MM.1S (cell line): ENCODE measurements around the gene CDC42BPA.

Experiments used
- DNase-seq: peaks from one replicate; pipeline ENCODE4 v3.0.0-alpha.2; 2015
- H2AFZ ChIP-seq: fragments of 300-600 bp; sonication (generic); 2 replicates; pipeline ENCODE4 v1.6.0; 2016; ENCODE audit warnings: antibody characterized with exemption, low read length
- H3F3A ChIP-seq: fragments of 300-600 bp; sonication (generic); 2 replicates; pipeline ENCODE4 v1.6.1; 2016; ENCODE audit warnings: mild to moderate bottlenecking, antibody characterized with exemption, low read length, moderate library complexity, mixed read lengths; ENCODE audit not compliant: insufficient read depth
- H3K27ac ChIP-seq: fragments of 300-600 bp; sonication (generic); 2 replicates; pipeline ENCODE4 v1.5.1; 2016; ENCODE audit warnings: mild to moderate bottlenecking, low read length
- H3K27me3 ChIP-seq: fragments of 300-600 bp; sonication (generic); replicated peaks from 2 replicates; pipeline ENCODE4 v1.6.0; 2016; ENCODE audit warnings: low read length; ENCODE audit not compliant: insufficient read depth
- H3K36me3 ChIP-seq: fragments of 300-600 bp; sonication (generic); replicated peaks from 2 replicates; pipeline ENCODE4 v1.6.1; 2016; ENCODE audit warnings: mild to moderate bottlenecking, low read length, mixed read lengths; ENCODE audit not compliant: insufficient read depth
- H3K4me1 ChIP-seq: fragments of 300-600 bp; sonication (generic); 2 replicates; pipeline ENCODE4 v1.6.1; 2016; ENCODE audit warnings: low read length, mixed read lengths
- H3K4me2 ChIP-seq: fragments of 300-600 bp; sonication (generic); 2 replicates; pipeline ENCODE4 v1.6.0; 2016; ENCODE audit warnings: low read depth, low read length
- H3K4me3 ChIP-seq: fragments of 300-600 bp; sonication (generic); 2 replicates; pipeline ENCODE4 v1.5.1; 2016; ENCODE audit warnings: low read length, mixed read lengths
- H3K79me2 ChIP-seq: fragments of 300-600 bp; sonication (generic); 2 replicates; pipeline ENCODE4 v1.6.1; 2016; ENCODE audit warnings: mixed run types, low read length, mixed read lengths
- H3K9ac ChIP-seq: fragments of 300-600 bp; sonication (generic); 2 replicates; pipeline ENCODE4 v1.6.1; 2016; ENCODE audit warnings: low read length, mixed read lengths
- H3K9me2 ChIP-seq: fragments of 300-600 bp; sonication (generic); replicated peaks from 2 replicates; pipeline ENCODE4 v1.6.1; 2016; ENCODE audit warnings: mild to moderate bottlenecking, low read length, mixed read lengths; ENCODE audit not compliant: insufficient read depth
- H3K9me3 ChIP-seq: fragments of 300-600 bp; sonication (generic); replicated peaks from 2 replicates; pipeline ENCODE4 v1.6.1; 2016; ENCODE audit warnings: mild to moderate bottlenecking, low read length, mixed read lengths; ENCODE audit not compliant: insufficient read depth
- H4K20me1 ChIP-seq: fragments of 300-600 bp; sonication (generic); 2 replicates; pipeline ENCODE4 v1.6.1; 2016; ENCODE audit warnings: mild to moderate bottlenecking, low read length, moderate library complexity, mixed read lengths; ENCODE audit not compliant: insufficient read depth
- EZH2 ChIP-seq: fragments of 300-600 bp; sonication (generic); optimal IDR thresholded peaks from 2 replicates; pipeline ENCODE3; 2017; ENCODE audit warnings: low read depth, mild to moderate bottlenecking, antibody characterized with exemption, low read length, mixed read lengths
- EZH2phosphoT487 ChIP-seq: fragments of 300-600 bp; sonication (generic); IDR thresholded peaks from 2 replicates; pipeline ENCODE4 v1.6.1; 2018; ENCODE audit warnings: antibody characterized with exemption, low read length
- TF ChIP-seq, protein P1 (sequence below): fragments of 300-600 bp; sonication (generic); IDR thresholded peaks from 2 replicates; pipeline ENCODE4 v1.5.1; 2016; ENCODE audit warnings: antibody characterized with exemption, low read length, mixed read lengths

Gene CDC42BPA

DNA sequence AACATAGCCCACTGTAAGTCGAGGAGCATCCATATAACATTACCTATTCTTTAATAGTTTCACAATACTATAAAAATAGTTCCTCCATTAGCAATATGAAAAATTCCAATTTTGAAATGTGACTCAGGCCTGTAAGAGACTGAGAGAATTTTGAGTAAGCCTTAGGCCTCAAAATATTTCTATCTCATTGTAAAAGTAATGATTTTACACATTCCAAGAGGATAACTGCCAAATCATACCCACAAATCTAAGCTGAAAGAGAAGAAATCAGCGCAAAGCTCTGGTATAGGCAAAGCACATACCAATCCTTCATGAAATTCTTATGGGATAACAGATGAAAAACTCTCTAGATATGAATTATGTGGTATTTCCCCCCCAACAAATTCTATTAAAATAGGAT is 144.1 kb downstream of the CDC42BPA start:
- TF ChIP-seq, protein P1, sequence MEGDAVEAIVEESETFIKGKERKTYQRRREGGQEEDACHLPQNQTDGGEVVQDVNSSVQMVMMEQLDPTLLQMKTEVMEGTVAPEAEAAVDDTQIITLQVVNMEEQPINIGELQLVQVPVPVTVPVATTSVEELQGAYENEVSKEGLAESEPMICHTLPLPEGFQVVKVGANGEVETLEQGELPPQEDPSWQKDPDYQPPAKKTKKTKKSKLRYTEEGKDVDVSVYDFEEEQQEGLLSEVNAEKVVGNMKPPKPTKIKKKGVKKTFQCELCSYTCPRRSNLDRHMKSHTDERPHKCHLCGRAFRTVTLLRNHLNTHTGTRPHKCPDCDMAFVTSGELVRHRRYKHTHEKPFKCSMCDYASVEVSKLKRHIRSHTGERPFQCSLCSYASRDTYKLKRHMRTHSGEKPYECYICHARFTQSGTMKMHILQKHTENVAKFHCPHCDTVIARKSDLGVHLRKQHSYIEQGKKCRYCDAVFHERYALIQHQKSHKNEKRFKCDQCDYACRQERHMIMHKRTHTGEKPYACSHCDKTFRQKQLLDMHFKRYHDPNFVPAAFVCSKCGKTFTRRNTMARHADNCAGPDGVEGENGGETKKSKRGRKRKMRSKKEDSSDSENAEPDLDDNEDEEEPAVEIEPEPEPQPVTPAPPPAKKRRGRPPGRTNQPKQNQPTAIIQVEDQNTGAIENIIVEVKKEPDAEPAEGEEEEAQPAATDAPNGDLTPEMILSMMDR = no peak
- TF ChIP-seq EZH2 = no peak
- TF ChIP-seq EZH2phosphoT487 = no peak
- no peak overlapping the region for H3K4me2 ChIP-seq
- no peaks in the 10 kb centered on the region for H3K79me2 ChIP-seq

DNA sequence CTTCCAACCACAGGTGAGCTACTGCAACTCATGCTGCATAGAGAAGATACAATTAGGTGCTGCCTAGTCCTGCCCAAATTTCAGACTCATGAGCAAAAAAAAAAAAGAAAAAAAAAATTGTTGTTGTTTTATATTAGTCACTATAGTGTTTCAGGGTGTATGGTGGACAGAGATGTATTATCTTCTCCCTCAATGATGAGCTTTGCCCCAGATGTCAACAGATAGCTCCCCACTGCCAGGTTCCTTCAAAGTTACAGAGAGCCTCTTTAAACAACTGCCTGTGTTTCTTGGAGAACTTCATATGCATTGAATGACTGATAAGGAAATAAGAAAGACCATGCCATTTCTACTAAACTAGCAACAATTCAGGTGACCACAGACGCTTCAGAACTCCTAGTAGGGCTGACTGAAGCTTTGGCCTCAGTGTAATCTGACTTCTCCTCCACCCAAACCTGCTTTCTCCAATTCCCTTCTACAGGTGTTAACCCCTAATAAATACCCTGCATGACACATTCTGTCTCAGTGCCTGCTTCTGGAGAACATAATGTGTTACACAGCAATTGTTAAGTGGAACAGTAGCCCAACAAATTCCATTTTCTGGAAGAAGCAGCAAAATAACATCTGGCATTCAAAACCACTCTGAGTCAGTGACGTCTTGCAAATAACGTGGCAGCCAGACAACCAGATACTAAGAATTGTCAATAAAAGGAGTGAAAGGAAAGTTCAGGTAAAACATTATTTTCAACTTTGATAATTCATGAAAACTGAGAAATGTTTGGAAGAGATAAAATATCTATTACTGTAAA is 147.7 kb downstream of the CDC42BPA start:
- TF ChIP-seq EZH2 (no peak), EZH2phosphoT487 (no peak)
- TF ChIP-seq, protein P1 = no peak
- Histone ChIP-seq H3K4me3 (no peak overlapping the region), H2AFZ (no peak overlapping the region)

More for the DNA sequence above, 144.1 kb downstream of the CDC42BPA start:
- no peaks in the 10 kb centered on the region for H3F3A ChIP-seq
- no peaks in the 10 kb centered on the region for H3K9me3 ChIP-seq
- no peaks in the 10 kb centered on the region for H3K9me2 ChIP-seq
- H4K20me1 ChIP-seq = no peaks in the 10 kb centered on the region
- DNase-seq = no peak
- no peaks in the 10 kb centered on the region for H3K4me1 ChIP-seq
- no peaks in the 10 kb centered on the region for H3K36me3 ChIP-seq
- no peak overlapping the region for H3K9ac ChIP-seq
- H3K27ac ChIP-seq = no peak overlapping the region
- H2AFZ ChIP-seq = no peak overlapping the region
- H3K27me3 ChIP-seq = no peaks in the 10 kb centered on the region
- H3K4me3 ChIP-seq = no peak overlapping the region

DNA sequence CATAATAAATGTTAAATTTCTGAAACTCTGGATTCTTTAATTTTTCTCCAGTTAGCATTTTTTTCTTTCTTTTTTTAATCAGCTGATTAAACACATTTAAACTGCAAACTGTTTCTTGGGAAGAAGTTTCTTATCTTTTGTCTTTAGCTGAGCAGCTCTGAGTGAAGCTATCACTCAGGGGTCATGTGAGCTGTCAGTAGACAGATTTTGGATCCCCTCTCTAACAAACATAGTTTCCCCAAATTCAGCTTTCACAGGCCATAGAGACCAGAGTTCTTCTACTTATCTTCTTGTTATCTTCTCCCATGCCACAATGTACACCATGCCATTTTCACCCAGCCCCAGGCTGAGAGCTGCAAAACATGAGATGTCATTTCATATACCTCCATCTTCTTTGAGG is 148.9 kb downstream of the CDC42BPA start:
- H4K20me1 ChIP-seq = no peaks in the 10 kb centered on the region
- H3K79me2 ChIP-seq = no peaks in the 10 kb centered on the region
- TF ChIP-seq EZH2phosphoT487 = no peak
- TF ChIP-seq EZH2 = no peak
- TF ChIP-seq, protein P1 = no peak
- H3K36me3 ChIP-seq = no peaks in the 10 kb centered on the region
- no peak overlapping the region for H3K4me2 ChIP-seq
- H3F3A ChIP-seq = no peaks in the 10 kb centered on the region
- DNase-seq = no peak
- peaks cover 6% of the 10 kb centered on the region; the same call in 1 of the 2 replicates for H3K4me1 ChIP-seq
- H3K27ac ChIP-seq = no peak overlapping the region
- no peak overlapping the region for H3K4me3 ChIP-seq
- H3K9me3 ChIP-seq = no peaks in the 10 kb centered on the region
- H3K9me2 ChIP-seq = no peaks in the 10 kb centered on the region
- H3K9ac ChIP-seq = no peak overlapping the region
- H3K27me3 ChIP-seq = no peaks in the 10 kb centered on the region
- no peak overlapping the region for H2AFZ ChIP-seq

More for the DNA sequence above, 147.7 kb downstream of the CDC42BPA start:
- Histone ChIP-seq H3K27me3 (no peaks in the 10 kb centered on the region), H3K27ac (no peak overlapping the region), H3K9me3 (no peaks in the 10 kb centered on the region), H3K4me1 (peaks cover 6% of the 10 kb centered on the region; the same call in 1 of the 2 replicates), H3K9ac (no peak overlapping the region), H3K9me2 (no peaks in the 10 kb centered on the region), H3K79me2 (no peaks in the 10 kb centered on the region), H3K36me3 (no peaks in the 10 kb centered on the region), H3F3A (no peaks in the 10 kb centered on the region), H4K20me1 (no peaks in the 10 kb centered on the region), H3K4me2 (no peak overlapping the region)
- DNase-seq = no peak
